ENCODE data around the gene ARIH2.
"Not testable (repeated sequence)": the region's sequence is repeated elsewhere in the genome, so short reads cannot be mapped to it uniquely, and the experiment has no call there.

The ARIH2 gene

DNA sequence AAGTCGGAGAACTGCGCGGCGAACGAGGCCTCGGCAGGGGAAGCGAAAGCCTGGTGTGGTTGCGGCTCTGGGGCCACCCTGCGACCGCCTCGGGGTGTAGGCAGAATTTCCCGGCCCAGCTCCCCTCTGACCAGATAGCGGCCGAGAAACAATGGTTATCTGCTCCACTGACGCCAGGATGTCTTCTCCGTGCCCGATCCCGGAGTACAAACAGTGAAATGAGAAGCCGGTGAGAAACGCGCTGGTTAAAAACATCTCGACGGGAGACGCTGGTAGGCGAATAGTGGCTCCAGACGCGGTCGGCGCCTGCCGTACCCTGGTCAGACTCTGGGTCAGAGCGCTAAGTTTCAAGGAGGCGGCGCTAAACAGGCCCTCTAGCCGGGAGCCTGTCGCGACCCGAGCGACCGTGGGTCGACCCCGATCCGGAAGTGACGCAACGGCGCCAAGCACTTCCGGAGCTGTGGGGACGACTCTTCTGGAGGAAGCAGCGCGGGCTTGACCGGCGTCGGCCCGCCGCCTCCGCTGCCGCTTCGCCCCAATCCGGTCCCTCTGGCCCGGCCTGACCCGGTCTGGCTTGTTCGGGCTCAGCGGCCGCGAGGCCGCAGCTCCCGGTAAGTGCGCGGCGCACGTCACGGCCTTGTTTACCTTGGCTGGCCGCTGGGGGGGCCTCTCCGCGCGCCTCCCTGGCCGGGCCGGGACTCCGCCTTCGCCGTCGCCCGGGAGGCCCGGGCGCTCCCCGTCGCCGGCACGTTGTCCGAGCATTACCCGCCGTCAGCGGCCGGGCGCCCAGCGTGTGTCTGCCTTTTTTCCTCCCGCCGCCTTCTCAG, at the start of gene ARIH2:
Gene ARIH2 (plus strand): TSS at position 455 of the 827 bp plus-strand sequence. CDS start 8,717 bp downstream, outside the sequence.
- in situ Hi-C loops (cut with HindIII; ENCODE audit: low sequenced_read_pairs) = no loop called here

DNA sequence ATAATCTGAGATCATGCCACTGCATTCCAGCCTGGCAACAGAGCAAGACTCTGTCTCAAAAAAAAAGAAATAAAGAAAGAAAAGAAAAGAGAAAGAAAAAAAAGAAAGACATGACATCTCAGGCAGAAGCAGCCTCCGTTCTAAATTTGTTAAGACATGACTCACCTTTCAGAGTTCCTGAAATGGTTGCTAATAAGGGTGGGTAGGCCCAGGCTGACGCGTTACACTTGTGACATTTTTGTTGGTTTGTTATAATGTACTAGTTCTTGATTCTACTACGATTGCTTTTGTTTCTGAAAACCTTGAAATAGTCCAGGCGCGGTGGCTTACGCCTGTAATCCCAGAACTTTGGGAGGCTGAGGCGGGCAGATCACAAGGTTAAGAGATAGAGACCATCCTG, 41.0 kb upstream of the ARIH2 start:
- in situ Hi-C loops (cut with HindIII; ENCODE audit: low sequenced_read_pairs) = no loop called here

DNA sequence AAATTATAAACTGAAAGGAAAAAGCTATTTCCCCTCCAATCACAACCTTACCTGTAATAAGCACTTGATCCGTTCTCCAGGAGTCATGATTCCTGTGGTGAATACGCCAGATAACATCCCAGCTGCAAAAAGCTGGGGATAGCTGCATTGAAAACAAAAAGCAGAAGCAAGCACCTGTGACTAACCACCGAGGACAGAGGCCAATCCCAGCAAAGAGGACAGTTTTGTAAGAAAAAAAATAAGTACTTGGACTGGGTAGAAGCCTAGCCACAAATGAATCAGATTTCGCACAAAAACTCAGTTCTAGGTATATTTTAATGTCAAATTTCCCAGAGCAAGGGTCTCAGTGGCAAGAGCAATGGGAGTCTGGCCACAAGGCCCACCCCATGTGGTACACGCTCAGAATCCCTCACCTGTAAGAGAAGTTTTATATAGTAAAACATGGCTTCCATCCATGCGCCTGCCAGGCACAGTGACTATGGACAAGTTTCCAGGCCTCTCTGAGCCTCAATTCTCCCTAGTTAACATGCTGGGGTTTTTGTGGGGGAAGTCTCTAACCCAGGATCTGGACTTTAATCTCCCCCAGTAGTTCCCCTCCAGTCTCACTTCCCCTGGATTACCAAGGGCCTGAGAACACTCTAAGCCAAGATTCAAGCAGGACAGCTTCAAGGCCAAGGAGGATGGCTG, 39.2 kb upstream of the ARIH2 start:
- in situ Hi-C loops (cut with HindIII; ENCODE audit: low sequenced_read_pairs) = no loop called here

DNA sequence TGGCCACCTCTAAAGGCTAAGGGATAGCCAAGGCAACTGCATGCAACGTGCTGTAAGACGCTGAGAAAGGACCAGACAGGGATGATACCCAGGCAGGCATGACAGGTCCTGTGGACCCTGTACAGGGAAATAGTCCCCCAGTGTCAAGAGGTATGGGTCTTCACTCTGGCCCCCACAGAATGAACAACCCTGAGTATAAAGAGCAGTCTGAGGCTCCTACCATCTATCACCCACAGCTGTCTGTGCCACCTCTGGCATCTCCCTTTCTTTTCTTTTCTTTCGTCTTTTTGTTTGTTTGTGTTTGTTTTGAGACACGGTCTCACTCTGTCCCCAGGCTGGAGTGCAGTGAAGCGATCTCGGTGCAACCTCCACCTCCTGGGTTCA, 38.7 kb upstream of the ARIH2 start:
- in situ Hi-C loops (cut with HindIII; ENCODE audit: low sequenced_read_pairs) = no loop called here

DNA sequence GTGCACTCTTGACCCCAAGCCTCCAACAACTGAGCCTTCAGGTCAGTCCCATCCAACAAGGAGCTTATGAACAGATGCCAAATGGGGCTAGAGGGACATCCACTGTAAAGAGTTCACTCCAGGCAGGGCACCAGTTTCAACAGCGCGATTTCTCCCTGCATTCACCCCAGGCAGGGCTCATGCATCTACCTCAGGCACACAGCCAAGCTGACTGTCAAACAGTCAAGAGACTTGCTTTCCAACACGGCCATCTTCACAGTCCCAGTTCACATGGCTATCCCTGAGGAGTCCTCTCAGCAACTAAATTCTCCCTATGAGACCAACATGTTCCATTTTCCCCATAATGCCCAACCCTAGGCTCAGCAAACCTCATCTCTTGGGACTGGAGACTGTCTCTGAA, 37.6 kb upstream of the ARIH2 start:
- in situ Hi-C loops (cut with HindIII; ENCODE audit: low sequenced_read_pairs) = no loop called here

DNA sequence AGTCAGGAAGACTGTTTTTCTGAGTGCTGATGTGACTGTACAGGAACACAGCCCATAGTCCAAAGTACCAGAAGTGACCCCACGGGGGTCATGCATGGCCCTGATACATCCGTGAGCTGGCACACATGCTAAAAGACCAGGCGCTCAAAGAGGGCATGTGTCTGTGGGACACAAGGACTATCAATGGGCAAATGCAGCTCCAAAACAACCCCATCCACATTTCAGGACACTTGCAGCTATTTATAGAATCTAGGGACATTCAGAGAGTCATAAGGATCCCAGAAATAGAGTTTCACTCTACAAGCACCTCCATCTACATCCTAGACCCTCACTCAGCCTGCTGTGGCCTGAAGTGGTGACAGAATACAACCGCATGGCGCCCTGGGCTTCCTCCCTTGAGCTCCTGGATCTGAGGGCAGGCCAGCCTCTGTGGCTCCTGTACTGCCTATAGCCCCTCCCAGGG, 37.0 kb upstream of the ARIH2 start:
- in situ Hi-C loops (cut with HindIII; ENCODE audit: low sequenced_read_pairs) = no loop called here

DNA sequence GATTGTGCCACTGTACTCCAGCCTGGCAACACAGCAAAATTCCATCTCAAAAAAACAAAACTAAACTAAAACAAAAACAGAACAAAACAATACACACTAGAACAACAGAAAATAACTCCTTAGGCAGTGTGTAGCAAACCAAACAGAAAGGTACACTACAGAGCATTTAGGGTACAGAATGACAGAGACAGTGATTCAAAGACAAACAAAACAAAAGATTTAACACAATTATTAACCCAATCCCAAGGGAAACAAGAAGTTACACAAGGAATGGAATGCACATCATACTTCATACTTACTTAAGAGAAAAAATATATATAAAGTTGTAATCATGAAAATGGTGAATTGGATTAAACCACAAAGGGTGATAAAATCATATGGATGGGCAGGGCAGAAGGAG, 32.9 kb upstream of the ARIH2 start:
- in situ Hi-C loops (cut with HindIII; ENCODE audit: low sequenced_read_pairs) = no loop called here

DNA sequence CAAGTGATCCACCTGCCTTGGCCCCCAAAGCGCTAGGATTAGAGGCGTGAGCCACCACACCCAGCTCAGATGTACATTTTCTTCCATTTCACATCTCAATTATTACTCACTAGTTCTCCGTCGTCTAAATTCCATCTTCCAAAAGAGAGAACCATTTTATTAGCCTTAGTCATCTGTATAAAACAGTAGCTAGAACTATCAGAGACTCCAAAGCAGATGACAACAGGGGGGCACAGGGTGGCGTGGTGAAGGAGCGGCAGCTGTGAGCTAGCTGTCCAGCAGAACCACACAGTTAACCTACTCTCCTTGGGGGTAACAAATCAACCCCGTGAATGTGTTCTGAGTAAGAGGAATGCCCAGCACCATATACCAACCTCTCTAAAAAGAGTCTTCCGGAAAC, 27.0 kb upstream of the ARIH2 start:
- in situ Hi-C loops (cut with HindIII; ENCODE audit: low sequenced_read_pairs) = no loop called here

DNA sequence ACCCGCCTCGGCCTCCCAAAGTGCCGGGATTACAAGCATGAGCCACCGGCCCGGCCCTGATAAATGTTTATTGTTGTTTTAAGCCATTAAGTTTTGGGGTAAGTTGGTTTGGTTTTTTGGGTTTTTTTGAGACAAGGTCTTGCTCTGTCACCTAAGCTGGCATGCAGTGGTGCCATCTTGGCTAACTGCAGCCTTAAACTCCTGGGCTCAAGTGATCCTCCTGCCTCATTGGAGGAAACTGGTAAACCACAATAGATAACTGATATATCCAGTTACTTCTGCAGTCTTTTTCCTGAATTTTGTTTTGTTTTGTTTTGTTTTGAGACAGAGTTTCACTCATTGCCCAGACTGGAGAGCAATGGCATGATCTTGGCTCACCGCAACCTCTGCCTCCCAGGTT, 24.1 kb upstream of the ARIH2 start:
- in situ Hi-C loops (cut with HindIII; ENCODE audit: low sequenced_read_pairs) = no loop called here

DNA sequence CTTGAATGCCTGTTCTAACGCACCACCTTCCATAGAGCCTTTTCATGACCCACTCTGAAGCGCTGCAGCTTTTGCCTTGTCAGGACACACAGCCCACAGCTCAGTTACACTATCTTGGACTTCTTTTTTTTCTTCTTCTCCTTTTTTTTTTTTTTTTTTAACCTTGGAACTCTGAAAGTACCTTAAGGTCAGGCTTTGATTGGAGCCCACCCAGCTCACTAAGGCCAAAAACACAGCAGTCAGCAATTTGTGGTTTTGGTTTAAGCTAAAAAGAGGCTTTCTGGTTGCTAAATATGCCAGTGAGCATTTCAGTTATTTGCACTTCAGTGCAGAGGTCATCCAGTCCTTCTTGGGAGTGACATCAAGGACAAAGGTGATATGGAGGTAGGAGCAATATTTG, 21.7 kb upstream of the ARIH2 start:
- in situ Hi-C loops (cut with HindIII; ENCODE audit: low sequenced_read_pairs) = no loop called here

DNA sequence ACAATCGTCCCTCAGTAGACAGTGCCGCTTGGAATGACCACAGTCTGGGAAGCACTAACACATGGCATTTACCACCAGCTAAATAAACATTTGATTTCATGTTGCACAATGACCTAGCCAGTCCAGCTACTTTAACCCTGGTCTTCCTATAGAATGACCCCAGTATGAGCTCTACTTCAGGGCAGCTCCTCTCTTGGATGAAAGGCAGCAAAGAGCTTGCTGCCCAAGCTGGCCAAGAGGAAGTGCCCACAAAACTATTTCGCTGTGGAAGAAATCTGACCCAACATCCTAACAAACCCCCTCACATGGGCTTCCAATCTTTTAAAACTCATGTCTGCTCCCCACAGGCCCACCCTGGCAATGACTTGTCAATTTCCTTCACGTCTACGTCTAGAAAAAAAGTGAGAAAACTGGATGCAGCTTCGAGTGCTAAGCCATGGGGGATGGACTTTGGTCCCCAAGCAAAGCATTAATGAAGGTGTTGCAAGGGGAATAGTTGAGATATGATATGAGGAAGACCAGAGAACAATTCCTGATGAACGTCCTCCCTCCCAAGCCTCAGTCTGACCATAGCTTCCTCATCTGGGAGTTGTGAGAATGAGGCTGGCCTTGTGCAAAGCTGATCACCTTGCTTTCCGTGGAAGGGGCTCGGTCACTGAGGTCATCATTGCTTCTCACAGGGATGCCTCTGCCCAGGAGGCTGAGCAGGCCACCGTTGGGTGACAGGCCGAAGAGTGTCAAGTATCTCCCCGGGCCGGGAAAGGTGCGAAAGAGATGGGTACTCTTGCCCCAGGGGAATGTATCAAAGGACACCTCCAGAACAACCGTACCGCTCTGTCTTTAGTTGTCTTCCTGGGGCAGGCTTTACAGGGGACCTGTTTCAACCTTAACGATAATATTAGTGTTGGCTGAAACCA, 20.9 kb upstream of the ARIH2 start:
- in situ Hi-C loops (cut with HindIII; ENCODE audit: low sequenced_read_pairs) = no loop called here

DNA sequence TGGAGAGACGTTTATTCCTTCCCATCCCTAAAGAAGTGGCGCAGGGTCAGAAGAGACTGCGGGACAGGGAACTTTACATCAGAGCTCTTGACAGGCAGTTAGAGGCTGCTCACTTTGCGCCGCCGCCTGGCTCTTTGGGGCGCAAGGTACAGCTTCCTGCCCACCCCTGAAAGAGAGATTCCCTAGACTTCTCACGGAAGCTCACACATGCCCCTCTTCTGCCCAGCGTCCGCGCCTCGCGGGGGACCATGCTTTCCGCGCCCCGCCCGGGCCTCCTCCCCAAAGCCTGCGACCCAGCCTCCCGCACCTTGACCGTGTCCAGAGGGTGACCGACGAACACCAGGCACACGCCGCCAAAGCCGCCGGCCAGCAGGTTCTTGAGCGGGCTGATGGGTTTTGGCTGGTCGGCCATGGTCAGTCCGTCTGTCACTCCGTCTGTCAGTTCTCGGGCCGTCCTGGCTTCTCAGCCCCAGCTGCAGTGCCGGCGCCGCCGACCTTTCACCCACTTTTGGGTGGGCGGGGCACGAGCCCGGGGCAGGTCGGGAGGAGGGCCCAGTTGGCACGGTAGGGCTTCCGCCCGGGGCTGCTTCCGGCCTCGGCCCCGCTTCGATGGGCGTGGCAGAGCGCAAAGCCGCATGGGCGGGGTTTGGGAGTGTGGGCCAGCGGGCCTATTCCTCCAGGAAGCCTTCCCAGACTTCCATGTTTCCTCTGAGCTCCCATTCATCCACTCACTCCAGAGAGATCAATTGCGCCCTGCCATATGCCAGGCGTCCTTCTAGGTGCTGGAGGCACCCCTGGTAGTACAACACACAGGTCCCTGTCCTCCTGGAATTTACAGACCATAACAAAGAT, 20.0 kb upstream of the ARIH2 start, which contains the start of gene SLC25A20:
Gene SLC25A20 (minus strand): TSS at position 500 of the 852 bp plus-strand sequence. CDS start 88 bp downstream, at position 412.
- in situ Hi-C loops (cut with HindIII; ENCODE audit: low sequenced_read_pairs) = no loop called here

DNA sequence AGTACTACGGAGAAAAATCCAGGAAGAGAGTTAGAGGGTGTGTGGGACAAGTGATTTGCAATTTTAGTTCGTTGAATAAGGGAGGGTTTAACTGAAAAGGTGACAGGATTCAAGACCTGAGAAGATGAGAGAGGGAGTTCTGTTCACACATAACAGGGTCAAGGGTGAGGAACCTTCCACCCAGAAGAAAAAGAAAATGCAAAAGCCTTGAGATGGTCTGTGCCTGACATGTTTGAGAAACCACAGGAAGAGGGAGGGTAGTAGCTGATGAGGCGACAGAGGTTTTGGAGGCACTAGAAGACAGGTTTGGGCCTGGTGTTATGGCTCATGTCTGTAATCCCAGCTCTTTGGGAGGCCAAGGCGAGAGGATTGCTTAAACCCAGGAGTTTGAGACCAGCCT, 19.4 kb upstream of the ARIH2 start:
- in situ Hi-C loops (cut with HindIII; ENCODE audit: low sequenced_read_pairs) = no loop called here

DNA sequence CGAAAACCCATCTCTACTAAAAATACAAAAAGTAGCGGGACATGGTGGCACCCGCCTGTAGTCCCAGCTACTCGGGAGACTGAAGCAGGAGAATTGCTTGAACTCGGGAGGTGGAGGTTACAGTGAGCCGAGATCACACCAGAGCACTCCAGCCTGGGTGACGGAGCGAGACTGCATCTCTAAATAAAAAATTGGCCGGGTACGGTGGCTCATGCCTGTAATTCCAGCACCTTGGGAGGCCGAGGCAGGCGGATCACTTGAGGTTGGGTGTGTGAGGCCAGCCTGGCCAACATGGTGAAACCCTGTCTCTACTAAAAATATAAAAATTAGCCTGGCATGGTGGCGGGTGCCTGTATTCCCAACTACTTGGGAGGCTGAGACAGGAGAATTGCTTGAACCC, 11.6 kb upstream of the ARIH2 start:
- in situ Hi-C loops (cut with HindIII; ENCODE audit: low sequenced_read_pairs) = not testable (repeated sequence)

DNA sequence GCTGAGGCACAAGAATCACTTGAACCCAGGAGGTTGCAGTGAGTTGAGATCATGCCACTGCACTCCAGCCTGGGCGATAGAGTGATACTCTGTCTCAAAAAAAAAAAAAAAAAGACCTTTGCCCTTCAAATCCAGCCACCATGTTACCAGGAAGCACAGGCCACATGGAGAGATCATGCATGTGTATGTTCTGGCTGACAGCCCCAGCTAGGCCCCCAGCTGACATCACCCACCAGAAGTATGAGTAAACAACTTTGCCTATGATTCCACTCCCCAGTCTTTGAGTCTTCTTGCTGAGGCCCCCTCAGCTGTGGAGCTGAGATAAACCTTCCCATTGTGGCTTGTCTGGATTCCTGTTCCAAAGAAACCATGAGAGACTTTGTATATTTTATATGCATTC, 3.3 kb upstream of the ARIH2 start:
- in situ Hi-C loops (cut with HindIII; ENCODE audit: low sequenced_read_pairs) = no loop called here

DNA sequence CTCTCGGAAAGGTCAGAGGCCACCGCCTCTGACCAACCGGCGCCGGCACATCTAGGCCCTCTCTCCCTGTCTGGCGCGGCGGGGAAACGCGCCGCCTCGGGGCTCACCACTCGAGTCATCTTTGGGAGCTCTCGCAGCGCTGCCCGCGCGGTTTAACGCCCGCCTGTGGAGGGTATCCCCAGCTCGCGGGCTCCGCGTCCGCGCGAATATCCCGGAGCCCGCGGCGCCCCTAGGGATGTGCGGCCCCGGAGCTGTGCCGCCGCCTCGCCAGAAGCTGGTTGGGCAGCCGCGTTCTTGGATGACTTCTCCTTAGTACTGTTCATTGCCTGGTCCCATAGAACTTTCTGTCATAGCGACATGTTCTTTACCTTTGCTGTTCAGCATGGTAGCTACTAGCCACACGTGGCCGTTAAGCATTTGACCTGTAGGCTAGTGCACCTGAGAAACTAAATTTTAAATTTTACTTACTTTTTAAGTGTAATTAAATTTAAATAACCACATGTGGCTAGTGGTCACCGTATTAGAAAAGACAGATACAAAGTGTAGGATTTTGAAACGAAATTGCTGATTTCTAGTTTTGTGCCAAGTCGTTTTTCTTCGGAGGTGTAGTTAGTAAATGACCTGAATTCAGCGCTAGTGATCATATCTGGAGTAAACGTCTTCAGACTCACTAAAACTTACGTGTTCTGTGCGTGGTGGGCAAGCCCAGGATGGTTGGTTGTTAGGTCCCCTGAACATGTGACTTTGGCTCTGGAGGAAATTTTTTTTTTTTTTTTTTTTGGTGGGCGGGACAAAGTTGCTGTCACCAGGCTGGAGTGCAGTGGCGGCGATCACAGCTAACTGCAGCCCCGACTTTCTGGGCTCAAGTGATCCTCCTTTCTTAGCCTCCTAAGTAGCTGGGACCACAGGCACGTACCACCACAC, 835 bp downstream of the ARIH2 start:
- in situ Hi-C loops (cut with HindIII; ENCODE audit: low sequenced_read_pairs) = no loop called here

DNA sequence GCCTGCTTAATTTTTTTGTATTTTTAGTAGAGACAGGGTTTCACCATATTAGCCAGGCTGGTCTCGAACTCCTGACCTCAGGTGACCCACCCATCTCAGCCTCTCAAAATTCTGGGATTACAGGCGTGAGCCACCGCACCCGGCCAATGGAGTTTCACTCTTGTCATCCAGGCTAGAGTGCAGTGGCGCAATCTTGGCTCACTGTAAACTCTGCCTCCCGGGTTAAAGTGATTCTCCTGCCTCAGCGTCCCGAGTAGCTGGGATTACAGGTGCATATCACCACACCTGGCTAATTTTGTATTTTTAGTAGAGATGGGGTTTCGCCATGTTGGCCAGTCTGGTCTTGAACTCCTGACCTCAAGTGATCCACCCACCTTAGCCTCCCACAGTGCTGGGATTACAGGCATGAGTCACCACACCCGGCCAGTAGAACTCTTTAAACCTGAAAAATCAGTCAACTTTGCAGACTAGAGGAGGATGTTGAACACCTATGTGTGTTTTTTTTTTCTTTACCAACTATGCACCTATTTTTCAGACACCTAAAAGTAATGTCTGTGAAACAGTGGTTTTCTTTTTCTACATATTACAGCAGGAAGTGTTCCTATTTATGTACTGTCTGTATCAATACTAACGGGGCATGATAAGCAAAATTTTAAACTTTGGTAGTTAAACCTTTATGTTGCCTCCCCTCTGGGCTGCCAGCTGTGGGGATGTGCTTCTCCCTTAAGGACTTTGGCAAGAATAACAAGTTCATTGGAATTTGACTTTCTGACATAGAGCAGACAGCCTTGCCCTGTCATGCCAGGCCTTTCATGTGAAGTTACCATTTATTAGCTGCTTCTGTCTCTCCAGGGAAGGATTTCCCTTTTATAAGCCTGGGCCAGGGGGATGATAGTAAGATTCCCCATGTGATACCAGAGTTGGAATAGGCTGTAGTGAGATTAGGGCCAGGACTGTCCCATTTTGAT, 8.1 kb downstream of the ARIH2 start:
- in situ Hi-C loops (cut with HindIII; ENCODE audit: low sequenced_read_pairs) = no loop called here

DNA sequence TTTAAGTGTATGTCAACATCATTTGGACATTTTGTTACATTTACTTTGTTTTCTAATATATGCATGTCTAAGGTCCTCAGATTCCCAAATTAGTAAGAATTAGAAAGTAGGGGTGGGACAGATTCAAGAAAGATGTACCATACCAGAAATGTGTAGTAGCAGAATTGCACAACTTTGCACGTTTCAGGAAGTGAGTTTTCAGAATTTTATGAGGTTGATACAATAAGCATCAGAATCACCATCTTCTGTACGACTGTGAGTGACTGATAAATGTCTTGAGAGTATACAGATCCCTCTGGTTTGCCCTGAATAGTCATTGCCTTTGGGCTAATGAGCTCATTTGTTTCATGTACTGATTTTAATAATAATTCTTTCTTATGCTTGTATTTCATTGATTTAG, 9.3 kb downstream of the ARIH2 start:
- in situ Hi-C loops (cut with HindIII; ENCODE audit: low sequenced_read_pairs) = no loop called here
